ENCODE data around the gene NIT1. TPM values are rescaled to one million over a fixed set of nuclear protein-coding genes. Genes with fewer than 3 reads are reported as not detected.
A peak's percentile ranks its signal among the peaks of the same experiment; 100 is the strongest.

NIT1 gene
- total RNA-seq, 1 experiment from 2014 or later = 52.9 TPM

DNA sequence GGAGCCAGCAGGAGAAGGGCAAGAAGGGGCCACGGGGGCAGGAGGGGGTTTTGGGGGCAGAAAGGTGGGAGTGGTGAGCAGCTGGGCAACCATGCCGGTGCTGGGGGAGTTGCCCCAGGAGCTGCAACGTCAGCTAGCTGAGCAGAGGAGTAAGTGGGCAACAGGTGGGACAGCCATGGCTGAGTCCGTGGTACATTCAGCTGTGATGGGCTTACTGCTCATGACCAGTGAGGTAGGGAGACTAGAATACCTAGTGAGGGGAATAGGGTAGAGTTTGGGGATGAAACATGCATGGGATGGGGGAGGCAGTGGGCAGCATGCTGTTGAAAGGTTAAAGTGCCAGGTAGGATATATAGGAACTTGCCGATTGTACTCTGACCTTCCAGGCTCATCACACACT is 43.7 kb downstream of the NIT1 start:
- intact Hi-C loops (cut with micrococcal nuclease; ENCODE audit: unreplicated experiment) = no loop called here
- no peak for TF ChIP-seq CTCF (IDR thresholded peaks at IDR 0.05; ENCODE audit: unreplicated experiment)
- Mint-ChIP-seq H3K4me3 (ENCODE audit: low read depth, unreplicated experiment) (peak overlapping the region; percentile 94), H3K36me3 (ENCODE audit: insufficient read depth, unreplicated experiment) (peaks cover 80% of the 10 kb centered on the region), H3K27ac (ENCODE audit: unreplicated experiment) (no peak overlapping the region), H3K4me1 (ENCODE audit: low read depth, unreplicated experiment) (peaks cover 37% of the 10 kb centered on the region), H3K9me3 (ENCODE audit: low read depth, unreplicated experiment) (no peaks in the 10 kb centered on the region), H3K27me3 (ENCODE audit: unreplicated experiment) (no peaks in the 10 kb centered on the region)
- no peak for DNase-seq
- CTCF ChIA-PET = interaction anchor here (0.6 kb wide), 1 partner anchor 11 kb away, joined by 4 read pairs; no protein-coding TSS in a partner anchor
- no TSS peak for BruUV-seq (replicated peaks)

DNA sequence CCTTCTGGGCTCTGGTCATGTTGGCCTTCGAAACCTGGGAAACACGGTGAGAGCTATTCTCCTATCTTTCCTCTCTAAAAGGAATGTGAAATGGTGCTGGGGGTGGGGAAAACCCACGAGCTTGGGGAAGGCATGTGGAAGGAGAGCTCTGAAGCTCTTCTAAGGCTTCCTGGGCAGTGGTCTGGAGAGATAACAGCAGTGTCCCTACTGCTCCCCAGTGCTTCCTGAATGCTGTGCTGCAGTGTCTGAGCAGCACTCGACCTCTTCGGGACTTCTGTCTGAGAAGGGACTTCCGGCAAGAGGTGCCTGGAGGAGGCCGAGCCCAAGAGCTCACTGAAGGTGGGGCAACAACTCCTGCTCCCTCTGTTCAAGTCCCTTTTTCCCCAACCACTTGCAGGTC is 44.1 kb downstream of the NIT1 start:
- intact Hi-C loops (cut with micrococcal nuclease; ENCODE audit: unreplicated experiment) = no loop called here
- H3K9me3 Mint-ChIP-seq (ENCODE audit: low read depth, unreplicated experiment) = no peaks in the 10 kb centered on the region
- peaks cover 37% of the 10 kb centered on the region for H3K4me1 Mint-ChIP-seq (ENCODE audit: low read depth, unreplicated experiment)
- CTCF ChIA-PET = interaction anchor here (0.6 kb wide), 1 partner anchor 10 kb away, joined by 4 read pairs; no protein-coding TSS in a partner anchor
- H3K36me3 Mint-ChIP-seq (ENCODE audit: insufficient read depth, unreplicated experiment) = peaks cover 84% of the 10 kb centered on the region
- no TSS peak for BruUV-seq (replicated peaks)
- TF ChIP-seq CTCF (IDR thresholded peaks at IDR 0.05; ENCODE audit: unreplicated experiment) = no peak
- no peak for DNase-seq
- no peak overlapping the region for H3K27ac Mint-ChIP-seq (ENCODE audit: unreplicated experiment)
- no peak overlapping the region for H3K4me3 Mint-ChIP-seq (ENCODE audit: low read depth, unreplicated experiment)
- no peaks in the 10 kb centered on the region for H3K27me3 Mint-ChIP-seq (ENCODE audit: unreplicated experiment)

GRCh38 chr1:161162806-161163205 is 44.9 kb downstream of the NIT1 start:
- Mint-ChIP-seq H3K4me3 (ENCODE audit: low read depth, unreplicated experiment) (no peak overlapping the region), H3K27me3 (ENCODE audit: unreplicated experiment) (no peaks in the 10 kb centered on the region)
- CTCF ChIA-PET = no interaction called here

GRCh38 chr1:161163793-161164192 is 45.9 kb downstream of the NIT1 start:
- Mint-ChIP-seq H3K27ac (ENCODE audit: unreplicated experiment) (no peak overlapping the region), H3K27me3 (ENCODE audit: unreplicated experiment) (no peaks in the 10 kb centered on the region), H3K36me3 (ENCODE audit: insufficient read depth, unreplicated experiment) (peaks cover 84% of the 10 kb centered on the region), H3K4me3 (ENCODE audit: low read depth, unreplicated experiment) (no peak overlapping the region), H3K9me3 (ENCODE audit: low read depth, unreplicated experiment) (no peaks in the 10 kb centered on the region), H3K4me1 (ENCODE audit: low read depth, unreplicated experiment) (peaks cover 25% of the 10 kb centered on the region)
- CTCF ChIA-PET = no interaction called here
- BruUV-seq (replicated peaks) = no TSS peak
- TF ChIP-seq CTCF (IDR thresholded peaks at IDR 0.05; ENCODE audit: unreplicated experiment) = no peak
- DNase-seq = no peak
- intact Hi-C loops (cut with micrococcal nuclease; ENCODE audit: unreplicated experiment) = no loop called here

More at GRCh38 chr1:161162806-161163205, 44.9 kb downstream of the NIT1 start:
- no peak for TF ChIP-seq CTCF (IDR thresholded peaks at IDR 0.05; ENCODE audit: unreplicated experiment)
- intact Hi-C loops (cut with micrococcal nuclease; ENCODE audit: unreplicated experiment) = no loop called here
- peaks cover 35% of the 10 kb centered on the region for H3K4me1 Mint-ChIP-seq (ENCODE audit: low read depth, unreplicated experiment)
- no peaks in the 10 kb centered on the region for H3K9me3 Mint-ChIP-seq (ENCODE audit: low read depth, unreplicated experiment)
- no peak for DNase-seq
- H3K27ac Mint-ChIP-seq (ENCODE audit: unreplicated experiment) = no peak overlapping the region
- BruUV-seq (replicated peaks) = no TSS peak
- peaks cover 87% of the 10 kb centered on the region for H3K36me3 Mint-ChIP-seq (ENCODE audit: insufficient read depth, unreplicated experiment)

Data from Calu3 (cell line).